ENCODE results near the gene PLXND1.

Gene PLXND1

GRCh38 chr3:129567176-129567705 lies 39.2 kb downstream of the PLXND1 start:
- no peak for DNase-seq

DNA sequence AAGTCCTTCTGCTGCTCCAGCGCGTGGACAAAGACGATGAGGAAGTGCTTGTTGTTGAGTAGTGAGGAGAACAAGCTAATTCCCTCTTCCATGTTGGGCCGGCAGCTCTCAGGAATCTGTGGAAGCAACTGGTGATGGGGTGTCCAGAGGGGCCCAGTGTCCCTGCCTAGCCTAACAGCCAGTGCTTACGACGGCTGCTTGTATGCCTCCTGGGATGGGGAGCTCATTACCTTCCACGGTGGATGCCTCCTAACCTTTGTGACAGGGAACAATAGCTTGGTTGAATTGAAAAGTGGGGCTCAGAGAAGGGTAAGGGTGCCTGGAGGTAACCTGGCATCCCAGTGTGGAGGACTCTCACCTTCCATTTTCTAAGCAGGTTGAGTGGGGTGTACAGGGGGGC lies 40.6 kb downstream of the PLXND1 start:
- no peak for DNase-seq

DNA sequence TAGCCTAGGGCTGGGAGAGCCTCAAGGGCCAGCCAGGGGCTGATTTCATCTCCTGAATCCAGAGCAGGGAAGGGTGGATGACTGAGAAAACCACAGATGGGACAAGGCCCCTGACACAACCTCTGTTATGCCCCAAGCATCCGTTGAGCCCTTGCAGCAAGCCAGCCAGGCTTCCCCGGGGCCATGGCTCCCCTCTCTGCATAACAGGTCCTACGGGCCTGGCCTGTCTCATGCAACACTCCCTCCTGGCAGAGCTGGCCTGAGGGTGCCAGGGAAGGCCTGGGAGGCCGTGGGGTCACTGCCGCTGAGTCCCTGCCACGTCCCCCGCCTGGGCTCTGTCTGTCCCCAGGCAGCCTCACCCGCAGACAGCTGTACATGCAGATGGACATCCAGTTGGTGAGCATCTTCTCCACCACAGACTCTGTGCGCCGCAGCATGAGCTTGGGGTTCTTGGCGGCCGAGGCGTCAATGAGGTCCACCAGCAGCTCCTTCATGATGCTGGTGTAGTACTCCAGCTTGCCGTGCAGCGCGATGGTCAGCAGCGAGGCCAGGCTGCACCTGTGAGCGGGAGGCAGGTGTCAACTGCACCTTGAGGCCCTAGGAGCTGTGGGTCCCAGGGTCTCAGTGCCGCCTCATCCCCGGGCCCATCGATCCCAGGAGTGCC lies 41.4 kb downstream of the PLXND1 start:
- DNase-seq, result no peak

- no peak for DNase-seq
Measured at GRCh38 chr3:129563850-129564535, 42.5 kb downstream of the PLXND1 start.

GRCh38 chr3:129563332-129563731 lies 43.1 kb downstream of the PLXND1 start:
- DNase-seq, result no peak

GRCh38 chr3:129562803-129563202 lies 43.7 kb downstream of the PLXND1 start:
- no peak for DNase-seq

DNA sequence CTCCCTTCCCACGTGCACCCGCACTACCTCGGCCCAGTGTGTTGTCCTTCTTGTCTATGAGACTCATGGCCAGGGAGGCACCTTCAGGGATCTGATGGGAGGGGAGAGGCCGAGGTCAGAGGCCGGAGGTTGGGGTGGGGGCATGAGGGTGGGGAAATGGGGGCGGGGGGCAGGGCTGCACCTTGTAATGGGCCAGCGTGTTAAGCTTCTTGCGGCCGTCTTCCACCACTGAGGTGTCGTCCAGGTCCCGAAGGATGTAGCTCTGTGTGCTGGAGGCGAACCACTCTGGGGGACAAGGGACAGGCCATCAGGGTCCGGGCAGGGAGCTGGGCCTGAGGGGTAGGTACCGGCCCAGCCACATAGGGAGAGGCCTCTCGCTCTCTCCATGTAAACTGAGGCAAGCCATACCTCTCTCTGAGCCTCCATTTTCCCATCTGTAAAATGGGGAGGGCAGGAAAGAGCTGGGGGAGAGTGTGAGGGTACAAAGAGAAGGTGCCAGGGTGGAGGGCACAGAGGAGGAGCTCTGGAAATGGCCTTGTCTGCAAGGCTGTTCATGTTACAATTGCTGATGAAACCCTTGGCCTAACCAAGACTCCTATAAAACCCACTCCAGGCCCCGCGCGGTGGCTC lies 44.7 kb downstream of the PLXND1 start:
- no peak for DNase-seq

DNA sequence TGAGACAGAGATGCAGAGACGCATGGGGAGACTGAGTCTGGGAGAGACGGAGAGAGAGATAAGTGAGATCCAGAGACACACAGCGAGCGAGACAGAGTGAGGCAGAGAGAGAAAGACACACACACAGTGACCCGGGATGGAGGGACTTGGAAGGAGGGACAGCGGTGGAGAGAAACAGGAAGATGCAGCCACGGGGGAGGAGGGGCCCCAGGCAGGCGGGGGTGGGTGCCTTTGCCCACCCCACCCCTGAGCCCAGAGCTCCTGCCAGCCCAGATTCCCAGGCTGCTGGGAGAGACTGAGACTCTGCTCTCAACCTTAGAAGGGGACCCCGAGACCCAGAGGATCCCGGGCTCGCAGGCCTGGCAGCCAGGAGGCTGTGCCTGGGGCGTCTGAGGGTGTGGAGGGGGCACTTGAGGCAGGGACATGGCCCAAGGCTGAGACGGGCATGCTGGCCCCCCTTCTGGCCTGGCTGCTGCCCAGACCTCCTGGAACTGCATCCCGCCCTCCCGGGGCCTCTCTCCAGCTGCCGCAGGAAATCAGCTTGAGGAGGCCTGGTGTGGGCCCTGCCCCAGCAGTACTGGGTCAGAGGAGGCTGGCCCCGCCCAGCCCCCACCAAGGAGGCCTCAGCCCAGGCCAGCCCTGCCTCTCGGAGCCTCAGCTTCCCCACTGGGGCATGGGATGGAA lies 45.4 kb downstream of the PLXND1 start:
- DNase-seq, result peak in 38 of 56 donors; percentile 7 to 74 (median 26)

DNA sequence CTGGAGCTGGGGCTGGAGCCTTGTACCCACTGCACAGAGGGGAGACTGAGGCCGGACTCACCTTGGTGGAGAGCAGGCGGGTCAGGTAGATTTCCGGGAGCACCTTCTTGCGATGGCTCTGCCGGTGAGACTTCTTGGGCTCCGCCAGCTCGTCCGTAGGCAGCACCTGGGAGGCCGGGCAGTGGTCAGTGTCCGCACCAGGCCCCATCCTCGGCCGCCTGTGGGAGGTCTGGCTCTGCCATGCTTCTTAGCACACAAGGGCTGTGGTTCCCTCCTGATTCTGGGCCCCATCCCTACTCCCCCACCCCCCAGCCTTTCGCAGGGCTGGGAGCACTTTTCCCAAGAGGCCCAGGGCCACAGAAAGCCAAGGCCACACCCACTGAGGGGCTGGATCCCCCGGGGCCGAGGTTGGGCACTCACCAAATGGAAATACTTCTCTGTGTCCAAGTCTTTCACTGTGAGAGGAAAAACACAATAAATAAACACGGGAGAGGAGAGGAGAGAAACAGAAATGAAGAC lies 46.1 kb downstream of the PLXND1 start:
- peak in 4 of 56 donors; percentile 15 to 35 (median 24) for DNase-seq

- no peak for DNase-seq
Measured at GRCh38 chr3:129559565-129560079, 46.9 kb downstream of the PLXND1 start.

DNA sequence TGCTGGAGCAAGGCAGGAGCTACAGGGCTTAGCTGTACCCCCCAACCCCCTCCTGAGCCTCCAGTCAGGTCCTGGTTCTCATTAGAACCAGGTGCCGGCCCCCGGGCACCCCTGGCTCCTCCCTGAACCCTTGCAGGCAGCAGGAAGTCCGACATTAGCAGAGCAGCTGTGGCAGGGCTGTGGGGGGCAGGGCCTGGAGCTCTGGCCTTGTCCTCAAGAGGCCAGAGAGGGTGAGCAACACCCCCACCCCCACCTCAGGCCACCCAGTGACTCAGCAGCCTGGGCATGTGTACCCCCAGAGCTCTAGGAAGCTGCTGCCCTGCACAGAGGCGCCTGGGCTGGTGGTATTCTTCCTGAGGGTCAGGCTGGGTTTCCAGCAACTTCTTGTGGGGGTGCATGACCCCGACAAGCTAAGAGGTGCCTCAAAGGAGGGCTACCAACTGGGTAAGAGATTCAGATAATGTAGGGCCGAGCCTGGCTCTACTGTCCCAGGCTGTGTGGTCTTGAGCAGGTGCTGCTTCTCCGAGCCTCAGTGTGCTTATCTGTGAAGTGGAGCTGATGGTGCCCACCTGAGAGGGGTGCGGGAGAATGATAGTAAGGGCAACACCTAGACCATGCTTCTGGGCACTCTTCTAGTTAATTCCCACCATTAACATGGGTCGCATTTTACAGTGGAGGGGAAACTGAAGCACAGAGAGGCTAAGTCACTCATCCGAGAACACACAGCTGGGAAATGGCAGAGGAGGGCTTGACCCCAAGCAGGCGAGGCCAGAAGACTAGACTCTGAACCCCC lies 47.5 kb downstream of the PLXND1 start:
- no peak for DNase-seq

GRCh38 chr3:129558081-129558771 lies 48.2 kb downstream of the PLXND1 start:
- no peak for DNase-seq

DNA sequence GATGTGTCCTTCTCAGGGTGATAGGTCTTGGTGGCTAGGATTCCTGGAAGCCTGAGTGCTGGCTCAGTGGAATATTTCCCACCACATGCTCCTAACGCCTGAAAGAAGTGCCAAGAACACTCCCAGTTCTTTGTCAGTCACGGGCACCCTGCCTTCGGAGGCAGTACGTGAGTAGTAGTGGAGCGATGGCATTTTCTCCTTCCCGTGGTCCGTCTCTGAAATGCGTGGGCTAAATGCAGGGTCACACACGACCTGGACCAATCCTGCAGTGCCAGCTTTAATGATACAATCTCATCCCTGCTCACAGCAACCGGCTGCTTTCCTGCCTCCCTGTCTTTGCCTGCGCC lies 49.0 kb downstream of the PLXND1 start:
- no peak for DNase-seq

DNA sequence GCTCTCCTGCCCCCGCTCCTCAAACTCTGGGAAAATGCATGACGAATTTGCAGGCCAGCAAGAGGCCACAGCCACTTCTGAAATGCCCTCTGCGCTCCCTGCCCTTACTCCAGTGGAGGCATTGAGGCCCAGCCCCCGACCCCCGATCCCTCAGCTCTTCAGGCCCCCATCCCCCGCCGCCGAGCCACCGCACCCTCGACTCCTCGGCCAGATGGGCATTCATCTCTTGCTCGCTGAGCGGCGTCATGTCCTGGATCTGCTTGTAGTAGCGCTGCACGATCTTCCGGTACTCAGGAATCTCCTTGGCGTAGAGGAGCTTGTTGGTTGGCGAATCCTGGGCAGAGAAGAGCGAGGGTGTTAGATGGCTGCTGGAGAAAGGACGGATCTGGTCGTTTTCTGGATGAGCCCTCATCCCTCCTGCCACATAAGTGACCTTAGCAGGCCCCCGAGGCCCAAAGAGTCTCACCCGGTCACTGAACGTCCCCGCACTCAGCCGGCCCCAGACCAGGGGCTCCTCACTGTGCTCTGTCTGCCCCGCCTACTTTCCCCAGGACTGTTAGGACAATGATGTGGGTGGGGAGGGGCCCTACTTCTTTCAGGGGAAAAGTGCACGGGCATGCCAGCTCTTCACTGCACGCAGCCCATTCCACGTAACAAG lies 49.5 kb downstream of the PLXND1 start:
- no peak for DNase-seq

GRCh38 chr3:129556358-129556695 lies 50.1 kb downstream of the PLXND1 start:
- DNase-seq, result no peak

- no peak for DNase-seq
Measured at GRCh38 chr3:129555616-129556357, 50.7 kb downstream of the PLXND1 start.

GRCh38 chr3:129555153-129555550 lies 51.3 kb downstream of the PLXND1 start:
- DNase-seq, result peak in 1 of 56 donors; percentile 34

DNA sequence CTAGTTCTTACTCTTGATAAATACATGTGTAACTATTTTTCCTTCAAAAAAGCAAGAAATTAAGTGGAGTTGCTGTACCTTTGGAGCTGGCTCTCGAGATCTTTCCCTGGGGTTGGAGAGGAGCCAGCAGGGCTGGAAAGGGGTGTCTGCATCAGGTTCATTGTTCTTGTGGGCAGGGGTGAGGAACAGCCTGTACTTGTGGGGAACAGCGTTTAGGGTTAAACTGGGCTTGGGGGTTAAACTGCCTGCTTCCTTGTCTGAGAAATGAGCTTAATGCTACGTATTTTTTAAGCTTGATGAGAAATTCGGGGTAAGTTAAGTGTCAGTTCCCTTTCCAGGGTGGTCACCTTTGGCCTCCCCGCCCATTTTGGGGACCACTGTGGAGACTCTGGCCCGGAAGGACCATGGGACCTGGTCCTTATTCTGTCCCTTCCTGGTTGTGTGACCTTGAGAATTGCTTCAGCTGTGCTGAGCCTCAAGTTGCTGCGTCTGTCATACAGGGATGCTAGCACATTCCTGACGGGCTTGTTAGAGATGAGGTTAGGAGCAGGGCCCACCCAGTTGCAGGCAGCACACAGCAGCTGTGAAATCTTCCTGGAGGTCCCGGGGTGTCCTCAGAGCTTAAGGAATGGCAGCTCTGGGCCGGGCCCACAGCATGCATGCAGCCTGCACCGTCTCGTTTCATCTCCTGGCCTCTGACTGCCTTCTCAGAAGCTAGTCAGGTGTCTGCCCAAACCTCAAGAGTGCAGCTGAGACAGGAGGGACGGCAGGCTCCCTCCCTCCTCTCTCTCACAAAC lies 51.9 kb downstream of the PLXND1 start:
- no peak for DNase-seq

Measured in nucleus accumbens (tissue), 56 donors.